ENCODE measurements around the gene IQCB1. TPM values are rescaled to one million over a fixed set of nuclear protein-coding genes. Genes with fewer than 3 reads are reported as not detected.
"Not testable (repeated sequence)": the region's sequence is repeated elsewhere in the genome, so short reads cannot be mapped to it uniquely, and the experiment has no call there.

Gene IQCB1, protein sequence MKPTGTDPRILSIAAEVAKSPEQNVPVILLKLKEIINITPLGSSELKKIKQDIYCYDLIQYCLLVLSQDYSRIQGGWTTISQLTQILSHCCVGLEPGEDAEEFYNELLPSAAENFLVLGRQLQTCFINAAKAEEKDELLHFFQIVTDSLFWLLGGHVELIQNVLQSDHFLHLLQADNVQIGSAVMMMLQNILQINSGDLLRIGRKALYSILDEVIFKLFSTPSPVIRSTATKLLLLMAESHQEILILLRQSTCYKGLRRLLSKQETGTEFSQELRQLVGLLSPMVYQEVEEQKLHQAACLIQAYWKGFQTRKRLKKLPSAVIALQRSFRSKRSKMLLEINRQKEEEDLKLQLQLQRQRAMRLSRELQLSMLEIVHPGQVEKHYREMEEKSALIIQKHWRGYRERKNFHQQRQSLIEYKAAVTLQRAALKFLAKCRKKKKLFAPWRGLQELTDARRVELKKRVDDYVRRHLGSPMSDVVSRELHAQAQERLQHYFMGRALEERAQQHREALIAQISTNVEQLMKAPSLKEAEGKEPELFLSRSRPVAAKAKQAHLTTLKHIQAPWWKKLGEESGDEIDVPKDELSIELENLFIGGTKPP
- 6.1 and 17.9 TPM in 2 replicates for total RNA-seq (2014; rRNA removed; shearing (Covaris generic); ENCODE audit: low replicate concordance)

DNA sequence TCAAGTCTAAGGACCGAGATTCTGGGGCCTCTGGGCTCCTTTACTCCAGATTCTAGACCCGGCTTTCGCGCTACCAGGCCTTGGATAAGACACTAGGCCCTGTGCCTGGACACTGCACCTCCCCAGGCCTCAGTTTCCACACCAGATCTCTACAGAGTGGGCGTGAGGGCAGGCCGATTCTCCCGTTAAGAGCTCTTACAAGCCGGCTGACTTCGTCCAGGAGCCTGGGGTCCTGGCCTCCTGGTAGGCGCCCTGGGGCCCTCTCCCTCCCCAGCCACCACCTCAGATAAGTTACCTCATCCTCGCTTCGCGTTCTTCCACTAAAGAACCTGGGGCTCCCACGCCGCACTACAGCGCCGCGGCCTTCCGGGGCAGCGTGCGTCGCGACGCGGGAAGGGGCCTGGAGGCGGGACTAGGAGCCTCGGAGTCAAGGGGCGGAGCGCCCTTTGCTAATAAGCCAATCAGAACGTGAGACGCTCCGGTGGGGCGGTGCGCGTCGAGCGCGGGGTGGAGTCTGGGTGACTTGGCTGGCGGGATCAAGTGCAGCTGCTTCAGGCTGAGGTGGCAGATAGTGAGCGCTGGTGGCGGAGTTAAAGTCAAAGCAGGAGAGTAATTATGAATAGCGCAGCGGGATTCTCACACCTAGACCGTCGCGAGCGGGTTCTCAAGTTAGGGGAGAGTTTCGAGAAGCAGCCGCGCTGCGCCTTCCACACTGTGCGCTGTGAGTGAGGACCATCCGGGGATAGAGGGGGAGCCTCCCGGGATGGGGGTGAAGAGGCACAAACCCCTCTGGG lies at the start of gene IQCB1, which contains the start of gene EAF2:
IQCB1 (minus strand) TSS at position 390 of the 794 bp plus-strand sequence. CDS start 6,100 bp downstream, outside the sequence.
EAF2 (plus strand) TSS at position 539 of the 794 bp plus-strand sequence; CDS start at position 616, 77 bp downstream.
- no peaks in the 10 kb centered on the region for H3K9me3 ChIP-seq
- H3K27me3 ChIP-seq, result peaks cover 38% of the 10 kb centered on the region
- H3K36me3 ChIP-seq, result peaks cover 34% of the 10 kb centered on the region
- H3K4me3 ChIP-seq, result peak within 1 kb of the TSS; percentile 90
- peak; percentile 92 for DNase-seq

DNA sequence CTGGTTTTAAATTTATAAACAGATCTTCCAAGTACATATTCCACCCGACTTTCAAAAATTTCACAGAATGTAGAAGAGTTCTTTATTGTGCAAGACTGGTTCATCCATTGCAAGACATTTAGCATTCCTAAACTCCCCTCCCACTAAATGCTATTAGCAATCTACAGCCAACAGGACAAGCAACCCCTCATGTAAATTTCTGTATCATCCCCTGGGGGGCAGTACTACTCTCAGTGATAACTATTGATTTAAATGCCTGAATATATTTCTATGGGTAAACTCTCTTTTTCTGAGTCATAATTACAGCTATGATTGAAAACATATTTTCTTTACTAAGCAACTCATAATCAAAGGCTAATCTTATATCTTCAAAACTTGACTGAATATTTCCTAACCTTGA lies 48.6 kb upstream of the IQCB1 start:
- no peak overlapping the region for H3K4me3 ChIP-seq
- H3K27me3 ChIP-seq, result no peaks in the 10 kb centered on the region
- H3K9me3 ChIP-seq, result no peaks in the 10 kb centered on the region
- no peaks in the 10 kb centered on the region for H3K36me3 ChIP-seq
- DNase-seq, result no peak

DNA sequence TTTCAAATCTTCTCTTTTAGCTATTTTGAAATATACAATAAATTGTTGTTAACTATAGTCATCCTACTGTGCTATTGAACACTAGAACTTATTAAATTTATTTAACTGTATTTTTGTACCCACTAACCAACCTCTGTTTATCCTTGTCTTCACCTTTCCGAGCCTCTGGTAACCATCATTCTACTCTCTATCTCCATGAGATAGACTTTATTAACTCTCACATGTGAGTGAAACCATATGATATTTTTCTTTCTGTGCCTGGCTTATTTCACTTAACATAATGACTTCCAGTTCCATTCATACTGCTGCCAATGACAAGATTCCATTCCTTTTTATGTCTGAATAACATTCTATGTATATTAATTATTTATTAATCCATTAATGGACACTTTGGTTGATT lies 43.6 kb upstream of the IQCB1 start:
- Histone ChIP-seq H3K27me3 (0 out of 2 replicates have a peak, but pooled peaks cover 2% of the 10 kb centered on the region), H3K9me3 (no peaks in the 10 kb centered on the region), H3K36me3 (no peaks in the 10 kb centered on the region), H3K4me3 (no peak overlapping the region)
- no peak for DNase-seq

DNA sequence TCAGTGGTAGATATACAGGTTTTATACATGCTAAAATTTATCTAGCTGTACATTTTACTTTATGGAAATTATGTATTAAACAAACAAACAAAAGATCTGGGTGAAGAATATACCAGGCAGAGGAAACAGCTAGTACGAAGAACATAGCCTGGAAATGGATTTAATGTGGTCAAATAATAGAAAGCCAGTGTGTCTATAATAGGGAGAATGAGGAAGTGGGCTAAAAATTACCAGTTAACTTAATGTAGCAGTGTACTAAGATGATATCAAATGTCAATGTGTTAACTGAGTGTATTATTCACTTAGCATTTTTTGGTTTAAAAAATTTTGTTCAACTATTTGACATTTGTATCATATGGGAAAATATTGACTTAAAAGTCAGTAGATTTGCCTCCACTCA lies 36.6 kb upstream of the IQCB1 start:
- no peak overlapping the region for H3K4me3 ChIP-seq
- peaks cover 2% of the 10 kb centered on the region for H3K27me3 ChIP-seq
- DNase-seq, result no peak
- H3K36me3 ChIP-seq, result no peaks in the 10 kb centered on the region
- H3K9me3 ChIP-seq, result no peaks in the 10 kb centered on the region

DNA sequence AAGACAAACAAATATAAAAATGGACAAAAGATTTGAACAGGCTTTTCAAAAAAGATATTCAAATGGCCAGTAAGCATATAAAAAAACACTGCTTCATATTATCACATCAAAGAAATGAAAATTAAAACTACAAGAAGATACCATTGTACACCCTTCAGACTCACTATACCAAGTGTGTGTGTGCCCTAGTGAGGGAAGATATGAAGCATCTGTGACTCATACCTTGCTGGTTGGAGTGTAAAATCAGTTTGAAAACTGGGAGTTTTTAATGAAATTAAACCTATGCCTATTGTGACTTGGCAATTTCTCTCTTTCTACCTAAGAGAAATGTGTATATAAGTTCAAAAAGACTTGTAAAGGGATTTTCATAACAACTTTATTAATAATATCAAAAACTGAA lies 35.9 kb upstream of the IQCB1 start:
- no peak overlapping the region for H3K4me3 ChIP-seq
- no peak for DNase-seq
- H3K27me3 ChIP-seq, result peaks cover 2% of the 10 kb centered on the region
- H3K9me3 ChIP-seq, result no peaks in the 10 kb centered on the region
- H3K36me3 ChIP-seq, result no peaks in the 10 kb centered on the region

DNA sequence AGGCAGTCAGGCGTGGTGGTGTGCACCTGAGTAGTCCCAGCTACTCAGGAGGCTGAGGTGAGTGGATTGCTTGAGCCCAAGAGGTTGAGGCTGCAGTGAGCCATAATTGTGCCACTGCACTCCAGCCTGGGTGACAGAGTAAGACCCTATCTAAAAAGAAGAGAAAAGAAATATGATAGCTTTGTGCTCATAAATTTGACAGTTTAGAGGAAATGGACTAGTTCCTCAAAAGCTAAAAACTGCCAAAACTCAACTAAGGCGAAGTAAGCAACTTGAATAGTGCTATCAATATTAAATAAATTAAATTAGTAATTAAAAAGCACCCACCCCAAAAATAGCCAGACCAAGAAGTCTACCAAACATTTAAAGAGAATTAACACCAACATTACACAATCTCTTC lies 34.9 kb upstream of the IQCB1 start:
- no peaks in the 10 kb centered on the region for H3K9me3 ChIP-seq
- H3K4me3 ChIP-seq, result no peak overlapping the region
- no peaks in the 10 kb centered on the region for H3K36me3 ChIP-seq
- no peak for DNase-seq
- H3K27me3 ChIP-seq, result peaks cover 2% of the 10 kb centered on the region

DNA sequence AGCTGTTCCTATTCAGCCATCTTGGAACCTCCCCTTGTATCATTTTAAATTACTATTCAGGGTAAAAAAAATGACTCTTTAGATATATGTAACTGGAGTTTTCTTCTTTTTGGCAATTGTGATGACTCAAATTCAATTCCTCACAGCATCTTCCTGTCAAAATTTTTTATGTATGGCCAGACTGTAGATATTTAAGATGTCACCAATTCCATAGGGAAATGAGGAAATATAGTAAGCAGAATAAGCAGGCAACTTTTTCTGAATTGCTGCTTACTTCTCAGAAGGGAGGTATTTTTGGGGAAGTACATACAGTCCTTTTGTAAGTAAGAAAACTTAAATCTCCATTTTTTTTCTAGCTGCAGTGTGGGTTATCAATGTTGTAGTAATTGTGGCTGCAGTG lies 28.9 kb upstream of the IQCB1 start:
- no peaks in the 10 kb centered on the region for H3K9me3 ChIP-seq
- peaks cover 5% of the 10 kb centered on the region for H3K27me3 ChIP-seq
- no peak overlapping the region for H3K4me3 ChIP-seq
- H3K36me3 ChIP-seq, result no peaks in the 10 kb centered on the region
- DNase-seq, result no peak

DNA sequence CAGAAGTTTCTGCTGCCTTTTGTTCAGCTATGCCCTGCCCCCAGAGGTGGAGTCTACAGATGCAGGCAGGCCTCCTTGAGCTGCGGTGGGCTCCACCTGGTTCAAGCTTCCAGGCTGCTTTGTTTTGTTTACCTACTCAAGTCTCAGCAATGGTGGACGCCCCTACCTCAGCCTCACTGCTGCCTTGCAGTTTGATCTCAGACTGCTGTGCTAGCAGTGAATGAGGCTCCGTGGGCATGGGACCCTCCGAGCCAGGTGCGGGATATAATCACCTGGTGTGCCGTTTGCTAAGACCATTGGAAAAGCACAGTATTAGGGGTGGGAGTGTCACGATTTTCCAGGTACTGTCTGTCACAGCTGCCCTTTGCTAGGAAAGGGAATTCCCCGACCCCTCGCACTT lies 28.4 kb upstream of the IQCB1 start:
- not testable (repeated sequence) for H3K27me3 ChIP-seq, H3K9me3 ChIP-seq, H3K4me3 ChIP-seq, DNase-seq, H3K36me3 ChIP-seq

DNA sequence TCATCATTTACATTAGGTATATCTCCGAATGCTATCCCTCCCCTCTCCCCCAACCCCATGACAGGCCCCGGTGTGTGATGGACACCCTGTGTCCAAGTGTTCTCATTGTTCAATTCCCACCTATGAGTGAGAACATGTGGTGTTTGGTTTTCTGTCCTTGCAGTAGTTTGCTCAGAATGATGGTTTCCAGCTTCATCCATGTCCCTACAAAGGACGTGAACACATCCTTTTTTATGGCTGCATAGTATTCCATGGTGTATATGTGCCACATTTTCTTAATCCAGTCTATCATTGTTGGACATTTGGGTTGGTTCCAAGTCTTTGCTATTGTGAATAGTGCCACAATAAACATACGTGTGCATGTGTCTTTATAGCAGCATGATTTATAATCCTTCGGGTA lies 22.9 kb upstream of the IQCB1 start:
- DNase-seq, H3K36me3 ChIP-seq, H3K9me3 ChIP-seq, H3K4me3 ChIP-seq: not testable (repeated sequence)
- peaks cover 14% of the 10 kb centered on the region for H3K27me3 ChIP-seq

DNA sequence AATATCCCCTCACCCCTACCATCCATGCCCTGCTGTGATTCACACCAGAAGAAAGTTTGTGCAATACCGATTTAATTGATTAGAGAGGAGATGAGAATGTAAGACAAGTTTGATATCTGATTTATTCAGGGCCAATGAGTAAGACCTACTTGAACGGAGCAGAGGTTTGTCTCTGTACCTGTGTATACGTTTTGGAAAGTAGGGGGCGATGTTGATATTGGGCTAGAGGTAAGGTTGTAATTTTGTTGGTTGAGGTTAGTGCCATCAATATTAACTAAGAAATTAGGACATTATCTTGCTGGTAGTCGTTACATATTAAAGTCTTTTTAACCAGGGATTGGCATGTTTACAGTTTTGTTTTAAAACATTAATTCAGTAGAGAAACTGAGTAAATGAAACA lies 20.7 kb upstream of the IQCB1 start:
- no peaks in the 10 kb centered on the region for H3K9me3 ChIP-seq
- peaks cover 14% of the 10 kb centered on the region for H3K27me3 ChIP-seq
- DNase-seq, result no peak
- no peak overlapping the region for H3K4me3 ChIP-seq
- H3K36me3 ChIP-seq, result no peaks in the 10 kb centered on the region

DNA sequence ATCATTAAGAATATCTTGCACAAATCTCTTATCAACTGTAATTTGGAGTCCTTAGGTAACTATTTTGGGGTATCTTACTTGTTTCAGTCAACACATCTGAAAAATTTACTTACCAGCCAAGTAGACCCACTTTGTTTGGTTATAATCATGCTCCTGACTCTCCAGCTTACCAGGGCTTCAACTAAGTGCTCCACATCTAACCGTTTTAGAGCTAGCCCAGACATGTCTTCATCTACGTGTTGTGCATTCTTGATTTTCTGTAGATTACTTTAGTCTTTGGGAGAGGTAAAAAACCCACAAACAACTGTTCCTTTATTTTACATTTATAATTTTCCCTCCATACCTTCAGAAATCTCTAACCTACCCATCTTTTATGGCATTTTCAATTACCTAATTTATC lies 17.4 kb upstream of the IQCB1 start:
- no peak for DNase-seq
- Histone ChIP-seq H3K36me3 (no peaks in the 10 kb centered on the region), H3K4me3 (no peak overlapping the region), H3K27me3 (peaks cover 16% of the 10 kb centered on the region), H3K9me3 (no peaks in the 10 kb centered on the region)

DNA sequence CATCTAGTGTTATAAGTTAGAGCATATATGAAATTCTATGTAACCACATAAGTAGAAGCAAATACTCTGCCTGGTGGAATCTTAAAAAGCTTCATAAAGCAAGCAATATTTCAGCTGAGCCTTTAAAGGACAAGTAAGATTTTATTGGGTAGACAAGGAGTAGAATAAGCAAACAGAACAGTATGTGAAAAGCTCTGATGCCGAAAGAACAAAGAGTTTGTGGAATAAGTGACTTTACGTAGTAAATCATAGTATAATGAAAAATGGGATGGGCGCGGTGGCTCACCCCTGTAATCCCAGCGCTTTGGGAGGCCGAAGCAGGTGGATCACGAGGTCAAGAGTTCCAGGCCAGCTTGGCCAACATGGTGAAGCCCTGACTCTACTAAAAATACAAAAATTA lies 10.0 kb upstream of the IQCB1 start:
- no peaks in the 10 kb centered on the region for H3K36me3 ChIP-seq
- no peaks in the 10 kb centered on the region for H3K9me3 ChIP-seq
- no peak overlapping the region for H3K4me3 ChIP-seq
- peaks cover 10% of the 10 kb centered on the region; the same call in 1 of the 2 replicates for H3K27me3 ChIP-seq
- DNase-seq, result no peak

DNA sequence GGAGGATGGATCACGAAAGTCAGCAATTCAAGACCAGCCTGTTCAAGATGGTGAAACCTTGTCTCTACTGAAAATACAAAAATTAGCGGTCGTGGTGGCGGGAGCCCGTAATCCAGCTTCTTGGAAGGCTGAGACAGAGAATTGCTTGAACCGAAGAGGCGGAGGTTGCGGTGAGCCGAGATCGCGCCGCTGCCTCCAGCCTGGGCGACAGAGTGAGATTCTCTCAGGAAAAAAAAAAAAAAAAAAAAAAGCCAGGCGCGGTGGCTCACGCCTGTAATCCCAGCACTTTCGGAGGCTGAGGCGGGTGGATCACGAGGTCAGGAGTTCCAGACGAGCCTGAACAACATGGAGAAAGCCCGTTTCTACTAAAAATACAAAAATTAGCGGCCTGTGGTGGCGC lies 5.1 kb upstream of the IQCB1 start:
- Histone ChIP-seq H3K4me3 (no peak overlapping the region), H3K36me3 (no peaks in the 10 kb centered on the region), H3K9me3 (no peaks in the 10 kb centered on the region), H3K27me3 (peaks cover 45% of the 10 kb centered on the region)
- DNase-seq, result no peak

DNA sequence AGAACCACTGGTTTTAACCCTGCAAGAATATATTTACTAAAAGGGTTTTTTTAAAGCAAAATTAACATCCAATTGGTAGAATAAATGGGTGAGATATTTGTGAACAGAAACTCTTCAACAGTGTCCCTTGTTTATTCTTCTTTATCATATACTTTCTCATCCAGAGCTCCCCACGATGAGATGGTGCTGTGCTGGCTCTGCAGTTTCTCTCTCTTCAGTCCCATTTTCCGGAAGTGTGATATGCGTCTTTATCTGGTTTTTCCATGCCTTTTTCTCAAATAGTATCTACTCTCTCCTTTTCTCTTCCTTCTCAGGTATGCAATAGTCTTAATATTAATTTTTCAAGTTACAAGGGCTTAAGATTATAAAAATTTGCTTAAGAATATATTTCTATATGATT lies 1.6 kb upstream of the IQCB1 start:
- H3K27me3 ChIP-seq, result peaks cover 38% of the 10 kb centered on the region
- DNase-seq, result no peak
- H3K9me3 ChIP-seq, result no peaks in the 10 kb centered on the region

DNA sequence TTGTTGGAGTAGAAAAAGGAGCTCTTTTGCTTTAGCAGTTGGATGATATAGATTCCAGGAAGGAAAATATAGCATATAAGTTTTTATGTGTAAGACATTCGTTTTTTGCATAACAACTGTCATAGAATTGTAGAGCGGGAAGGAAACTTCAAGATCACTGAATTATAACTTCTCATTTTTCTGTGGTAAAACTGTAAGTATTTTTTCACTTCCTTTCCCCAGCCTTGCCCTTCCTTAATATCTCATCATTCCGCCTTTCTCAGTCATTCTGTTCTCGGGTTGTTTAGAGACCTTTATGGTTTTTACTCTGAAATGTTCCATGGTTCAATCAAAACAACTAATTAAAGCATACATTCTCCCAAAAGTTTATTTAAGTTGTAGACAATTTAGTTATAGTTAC lies 1.2 kb upstream of the IQCB1 start:
- H3K4me3 ChIP-seq, result no peak overlapping the region
- no peaks in the 10 kb centered on the region for H3K9me3 ChIP-seq
- DNase-seq, result no peak
- H3K36me3 ChIP-seq, result peaks cover 27% of the 10 kb centered on the region
- H3K27me3 ChIP-seq, result peaks cover 38% of the 10 kb centered on the region

More for the DNA sequence above, 1.6 kb upstream of the IQCB1 start:
- no peak overlapping the region for H3K4me3 ChIP-seq
- H3K36me3 ChIP-seq, result peaks cover 25% of the 10 kb centered on the region

DNA sequence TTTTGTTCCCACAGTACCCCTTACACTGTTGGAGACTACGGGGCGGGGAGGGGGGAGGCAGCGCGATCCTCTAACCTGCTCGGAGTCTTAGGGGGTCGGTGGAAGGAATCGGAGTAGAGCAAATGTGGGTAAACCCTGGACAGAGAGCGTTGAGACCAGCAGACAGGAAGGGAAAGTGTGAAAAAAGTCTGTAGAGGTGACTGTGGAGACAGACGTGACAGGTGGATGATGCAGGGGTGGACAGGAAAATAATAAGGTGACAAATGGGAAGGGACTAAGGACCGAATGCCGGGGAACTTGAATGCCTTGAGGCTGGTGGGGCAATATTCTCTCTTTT lies 573 bp upstream of the IQCB1 start:
- no peak for DNase-seq

DNA sequence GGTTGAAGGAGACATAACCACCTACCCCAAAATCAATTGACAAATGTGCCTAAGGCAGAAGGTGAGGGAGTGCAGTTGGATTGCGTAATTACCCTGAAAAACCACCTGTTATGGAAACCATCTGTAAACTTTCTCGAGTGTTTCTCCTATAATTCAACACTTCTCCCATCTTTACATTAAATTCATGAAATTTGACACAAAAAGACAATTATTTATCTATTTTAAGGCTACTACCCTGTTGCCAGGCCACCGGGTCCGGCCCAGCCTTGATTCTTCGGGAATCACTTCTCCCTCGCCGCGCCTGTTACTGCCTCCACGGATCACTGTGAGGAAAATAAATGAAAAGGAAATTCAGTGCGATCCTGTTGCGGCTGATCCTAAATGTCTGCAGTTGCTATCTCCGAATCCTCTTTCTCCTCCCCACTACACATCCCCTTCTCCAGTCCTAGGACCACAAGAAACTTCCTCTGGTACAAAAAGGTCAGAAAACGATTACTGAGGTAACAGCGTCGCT lies 646 bp downstream of the IQCB1 start:
- Histone ChIP-seq H3K4me3 (peak overlapping the region; percentile 90), H3K36me3 (peaks cover 38% of the 10 kb centered on the region), H3K27me3 (peaks cover 36% of the 10 kb centered on the region), H3K9me3 (no peaks in the 10 kb centered on the region)
- peak; percentile 6 for DNase-seq

More for the DNA sequence above, 573 bp upstream of the IQCB1 start:
- peak overlapping the region; percentile 90 for H3K4me3 ChIP-seq
- H3K9me3 ChIP-seq, result no peaks in the 10 kb centered on the region
- peaks cover 31% of the 10 kb centered on the region for H3K36me3 ChIP-seq
- H3K27me3 ChIP-seq, result peaks cover 38% of the 10 kb centered on the region
